Testis (tissue), 3 donors: ENCODE results near the gene MKX. TPM values are rescaled to one million over a fixed set of nuclear protein-coding genes. Genes with fewer than 3 reads are reported as not detected.

Experiments used
- DNase-seq: peaks from one replicate; pipeline ENCODE4 v3.0.0-alpha.2; 2019
- H3K27ac ChIP-seq, 2 donors: fragments of 200-600 bp; sonication (generic); one replicate each; pipeline ENCODE4 v1.5.1; 2019
- H3K27me3 ChIP-seq: fragments of 200-600 bp; sonication (generic); one replicate; pipeline ENCODE4 v1.5.1; 2019
- H3K36me3 ChIP-seq: fragments of 200-600 bp; sonication (generic); one replicate; pipeline ENCODE4 v1.5.1; 2017; ENCODE audit warnings: low read depth; ENCODE audit errors: missing control alignments
- H3K4me1 ChIP-seq: fragments of 200-600 bp; sonication (generic); one replicate; pipeline ENCODE4 v1.5.1; 2019
- H3K4me3 ChIP-seq, 2 donors: fragments of 200-600 bp; sonication (generic); one replicate each; pipeline ENCODE4 v1.5.1; 2017 to 2019
- H3K9me3 ChIP-seq: fragments of 200-600 bp; sonication (generic); one replicate; pipeline ENCODE4 v1.5.1; 2017
- CTCF ChIP-seq, 3 experiments: fragments of 450-650 bp in 2 of 3; fragments of 200-600 bp in 1 of 3; sonication (generic) in 1 of 3; IDR thresholded peaks; one replicate each; pipeline ENCODE4 v1.5.1; 2016 to 2019; ENCODE audit warnings: antibody characterized with exemption in 3 of 3, mild to moderate bottlenecking in 2 of 3, moderate library complexity in 1 of 3
- POLR2A ChIP-seq: fragments of 450-650 bp; IDR thresholded peaks from one replicate; pipeline ENCODE4 v1.6.1; 2017; ENCODE audit warnings: antibody characterized with exemption, mild to moderate bottlenecking, moderate library complexity
- WGBS, 2 donors: methylation state at CpG; one replicate each; pipeline ENCODE4 v1.1.5; 2018; 5-methylcytosine and 5-hydroxymethylcytosine counted together
- intact Hi-C: fragments of 100-400 bp; cut with DNase I; formaldehyde crosslinking; loops from one replicate; pipeline ENCODE4 v1.15.1; 2023; ENCODE audit warnings: low total_unique reads
- polyA plus RNA-seq: library from polyadenylated mRNA; stranded (reverse); fragments of 350-450 nt; fragmentation: Illumina TruSeq; extraction: RNeasy Lipid Tissue Mini Kit (QIAGEN cat#74804); gene quantifications from one replicate; pipeline ENCODE4 v1.2.3, GENCODE V29; 2014; ENCODE audit warnings: low read depth, low replicate concordance; ENCODE audit not compliant: insufficient read depth
- total RNA-seq, 2 donors: library from RNA; depleted of rRNA; stranded (reverse); fragments of >200 nt; gene quantifications; one replicate each; pipeline ENCODE4 v1.2.3, GENCODE V29; 2016

MKX gene
- total and polyA plus RNA-seq, 3 donors from 2014 or later, result 1.1 to 4.2 (median 1.7) TPM

DNA sequence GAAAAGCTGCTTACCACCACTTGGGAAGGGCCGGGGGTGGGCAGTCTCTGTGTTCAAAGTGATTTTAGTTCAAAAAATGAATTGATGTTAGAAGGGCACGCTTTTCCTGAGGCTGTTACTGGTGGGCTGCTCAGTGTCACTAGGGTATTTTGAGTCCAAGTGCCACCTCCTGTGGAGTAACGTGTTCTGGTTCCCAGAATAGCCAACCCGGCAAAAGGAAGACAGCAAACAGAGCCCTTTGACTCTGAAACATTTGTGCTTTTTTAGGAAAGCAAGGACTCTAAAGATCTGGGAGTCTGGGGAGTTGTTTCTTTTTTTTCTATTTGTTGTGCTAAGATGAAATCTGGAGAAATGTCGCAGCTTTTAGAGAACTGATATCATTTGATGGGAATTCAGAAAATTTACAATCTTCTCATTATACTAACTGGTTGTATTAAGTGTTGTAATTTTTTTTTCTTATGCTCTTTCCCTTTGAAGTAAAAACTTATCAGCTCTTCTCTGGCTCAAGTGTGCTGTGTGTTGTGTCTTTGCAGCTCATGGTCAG is 66.2 kb downstream of the MKX start:
- H3K9me3 ChIP-seq, result no peaks in the 10 kb centered on the region
- peak overlapping the region in 1 of 2 donors; percentile 3 for H3K27ac ChIP-seq
- no peak overlapping the region for H3K4me3 ChIP-seq
- 43 to 52% methylated on average over 5 of the region's 5 CpGs for WGBS, 2 donors
- no peaks in the 10 kb centered on the region for H3K27me3 ChIP-seq
- H3K36me3 ChIP-seq, result no peaks in the 10 kb centered on the region
- no peak for DNase-seq
- intact Hi-C loops, result no loop called here
- no peaks in the 10 kb centered on the region for H3K4me1 ChIP-seq
- TF ChIP-seq CTCF (IDR thresholded peaks at IDR 0.05) (no peak), POLR2A (no peak)

GRCh38 chr10:27678166-27678565 is 67.5 kb downstream of the MKX start:
- Histone ChIP-seq H3K4me3 (no peak overlapping the region), H3K27me3 (no peaks in the 10 kb centered on the region), H3K36me3 (no peaks in the 10 kb centered on the region), H3K4me1 (no peaks in the 10 kb centered on the region), H3K9me3 (no peaks in the 10 kb centered on the region), H3K27ac (no peak overlapping the region)
- WGBS, 2 donors, result 69 to 74% methylated on average over 6 of the region's 6 CpGs
- intact Hi-C loops, result no loop called here
- TF ChIP-seq CTCF (IDR thresholded peaks at IDR 0.05) (no peak), POLR2A (no peak)
- DNase-seq, result no peak

DNA sequence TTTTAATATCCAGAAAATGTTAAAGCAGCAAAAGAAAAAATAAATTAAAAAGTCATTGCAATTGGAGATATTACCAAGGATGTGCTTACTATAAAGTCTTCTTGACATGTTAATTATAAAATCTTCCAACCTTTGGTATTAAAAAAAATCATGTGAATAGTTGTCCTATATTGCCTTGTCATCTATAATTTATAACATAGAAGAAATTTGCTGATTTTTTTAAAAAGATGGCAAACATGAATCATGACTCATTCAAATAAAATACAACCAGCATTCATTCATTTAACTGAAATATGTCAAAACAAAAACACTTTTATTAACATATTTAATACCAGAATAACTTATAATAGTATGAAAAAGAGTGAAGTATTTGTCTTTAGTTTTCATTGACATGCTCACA is 72.6 kb downstream of the MKX start:
- Histone ChIP-seq H3K9me3 (no peaks in the 10 kb centered on the region), H3K36me3 (no peaks in the 10 kb centered on the region), H3K4me3 (no peak overlapping the region), H3K27ac (no peak overlapping the region), H3K4me1 (no peaks in the 10 kb centered on the region), H3K27me3 (no peaks in the 10 kb centered on the region)
- TF ChIP-seq CTCF (IDR thresholded peaks at IDR 0.05) (no peak), POLR2A (no peak)
- DNase-seq, result no peak
- intact Hi-C loops, result no loop called here

DNA sequence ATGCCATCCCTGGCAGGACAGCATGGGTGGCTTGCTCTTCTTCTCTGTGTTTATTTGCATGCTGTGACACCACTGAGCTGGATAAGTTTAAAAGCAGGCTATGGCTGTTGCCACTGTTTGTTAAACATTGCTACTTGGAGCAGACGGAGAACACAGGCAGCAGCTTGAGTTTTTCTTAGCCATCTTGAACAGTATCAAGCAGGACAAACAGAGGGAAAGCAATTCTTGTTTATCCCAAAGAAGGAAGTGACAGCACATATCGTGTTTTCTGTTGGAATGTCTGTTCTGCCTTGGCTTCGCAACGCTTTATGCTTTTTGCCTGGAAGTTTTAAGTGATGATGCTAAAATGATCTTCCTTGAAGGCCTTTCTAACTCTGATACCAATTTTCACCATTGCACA is 73.8 kb downstream of the MKX start:
- H3K36me3 ChIP-seq, result no peaks in the 10 kb centered on the region
- H3K27me3 ChIP-seq, result no peaks in the 10 kb centered on the region
- intact Hi-C loops, result no loop called here
- H3K4me3 ChIP-seq, result no peak overlapping the region
- H3K4me1 ChIP-seq, result no peaks in the 10 kb centered on the region
- H3K27ac ChIP-seq, result no peak overlapping the region
- TF ChIP-seq POLR2A, result no peak
- TF ChIP-seq CTCF (IDR thresholded peaks at IDR 0.05), result no peak
- no peaks in the 10 kb centered on the region for H3K9me3 ChIP-seq
- 76 to 85% methylated on average over 4 of the region's 4 CpGs for WGBS, 2 donors
- DNase-seq, result no peak

DNA sequence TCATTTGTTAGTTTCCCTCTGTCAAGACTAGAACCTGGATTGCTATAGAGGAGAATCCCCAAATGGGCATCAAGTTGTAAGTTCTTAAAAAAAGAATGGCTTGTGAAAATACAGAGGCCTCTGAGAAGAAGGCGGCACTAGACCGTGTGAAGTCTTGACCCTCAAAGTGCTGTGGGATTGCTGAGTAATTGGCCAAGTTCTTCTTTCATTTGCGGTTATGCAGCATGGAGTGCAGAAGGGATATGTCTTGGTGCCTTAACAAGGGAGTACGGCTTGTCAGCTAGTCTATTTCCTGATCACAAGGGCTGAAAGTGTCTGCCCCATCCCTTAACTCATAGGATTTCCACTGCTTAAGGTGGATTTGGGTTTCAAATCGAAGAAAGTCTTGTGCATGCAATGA is 81.2 kb downstream of the MKX start:
- H3K36me3 ChIP-seq, result no peaks in the 10 kb centered on the region
- no peak overlapping the region for H3K27ac ChIP-seq

More for the DNA sequence above, 81.2 kb downstream of the MKX start:
- DNase-seq, result no peak
- no peaks in the 10 kb centered on the region for H3K9me3 ChIP-seq
- no peaks in the 10 kb centered on the region for H3K27me3 ChIP-seq
- H3K4me1 ChIP-seq, result no peaks in the 10 kb centered on the region
- WGBS, 2 donors, result 85 to 86% methylated on average over 5 of the region's 5 CpGs
- no peak for TF ChIP-seq POLR2A
- TF ChIP-seq CTCF (IDR thresholded peaks at IDR 0.05), result no peak
- intact Hi-C loops, result no loop called here
- no peak overlapping the region for H3K4me3 ChIP-seq
